ENCODE measurements around the gene SORCS1.

The SORCS1 gene

DNA sequence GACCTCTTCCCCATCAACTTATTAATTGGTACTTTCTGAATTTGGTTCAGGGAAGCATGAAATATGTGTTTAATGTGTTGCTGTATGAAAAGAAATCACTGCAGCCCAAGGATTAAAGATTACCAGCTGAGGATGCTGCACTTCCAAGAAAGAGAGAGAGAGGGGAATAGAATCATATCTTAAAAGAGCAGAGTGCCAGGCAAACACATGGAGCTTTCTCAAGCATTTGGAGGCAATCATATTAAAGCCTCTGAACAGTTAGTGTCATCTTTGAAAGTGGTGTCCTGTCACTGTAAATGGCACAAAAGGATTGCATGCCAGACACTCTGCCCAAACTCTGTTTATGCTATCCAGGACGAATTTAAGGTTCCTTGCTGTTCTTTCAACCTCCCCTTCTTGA lies 386.7 kb downstream of the SORCS1 start:
- no peak overlapping the region for H3K4me3 ChIP-seq (ENCODE audit: low read depth, low read length)
- DNase-seq (ENCODE audit: low read depth) = no peak
- TF ChIP-seq, protein P1, sequence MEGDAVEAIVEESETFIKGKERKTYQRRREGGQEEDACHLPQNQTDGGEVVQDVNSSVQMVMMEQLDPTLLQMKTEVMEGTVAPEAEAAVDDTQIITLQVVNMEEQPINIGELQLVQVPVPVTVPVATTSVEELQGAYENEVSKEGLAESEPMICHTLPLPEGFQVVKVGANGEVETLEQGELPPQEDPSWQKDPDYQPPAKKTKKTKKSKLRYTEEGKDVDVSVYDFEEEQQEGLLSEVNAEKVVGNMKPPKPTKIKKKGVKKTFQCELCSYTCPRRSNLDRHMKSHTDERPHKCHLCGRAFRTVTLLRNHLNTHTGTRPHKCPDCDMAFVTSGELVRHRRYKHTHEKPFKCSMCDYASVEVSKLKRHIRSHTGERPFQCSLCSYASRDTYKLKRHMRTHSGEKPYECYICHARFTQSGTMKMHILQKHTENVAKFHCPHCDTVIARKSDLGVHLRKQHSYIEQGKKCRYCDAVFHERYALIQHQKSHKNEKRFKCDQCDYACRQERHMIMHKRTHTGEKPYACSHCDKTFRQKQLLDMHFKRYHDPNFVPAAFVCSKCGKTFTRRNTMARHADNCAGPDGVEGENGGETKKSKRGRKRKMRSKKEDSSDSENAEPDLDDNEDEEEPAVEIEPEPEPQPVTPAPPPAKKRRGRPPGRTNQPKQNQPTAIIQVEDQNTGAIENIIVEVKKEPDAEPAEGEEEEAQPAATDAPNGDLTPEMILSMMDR (IDR thresholded peaks at IDR 0.05; ENCODE audit: control insufficient read depth, extremely low read depth, insufficient read depth) = no peak

DNA sequence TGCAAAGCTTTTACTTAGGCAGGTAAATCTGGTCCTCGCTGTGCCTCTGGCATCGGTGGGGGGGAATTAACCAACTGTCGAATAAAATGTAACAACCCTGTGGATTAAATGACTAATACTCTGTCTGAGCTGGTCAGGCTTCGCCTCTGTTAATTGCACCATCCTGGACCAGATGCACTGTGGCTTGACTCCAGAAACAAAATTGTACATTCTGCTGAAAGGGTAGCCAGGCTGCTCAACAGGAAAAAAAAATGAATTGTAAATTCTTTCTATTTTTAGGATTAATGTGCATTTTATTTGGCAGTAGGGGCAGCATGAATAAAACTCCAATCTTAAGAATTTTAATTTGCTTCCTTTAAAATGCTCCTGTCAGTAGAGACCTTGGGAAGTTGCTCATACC lies 389.4 kb downstream of the SORCS1 start:
- TF ChIP-seq, protein P1 (IDR thresholded peaks at IDR 0.05; ENCODE audit: control insufficient read depth, extremely low read depth, insufficient read depth) = no peak
- no peak overlapping the region for H3K4me3 ChIP-seq (ENCODE audit: low read depth, low read length)
- DNase-seq (ENCODE audit: low read depth) = no peak

DNA sequence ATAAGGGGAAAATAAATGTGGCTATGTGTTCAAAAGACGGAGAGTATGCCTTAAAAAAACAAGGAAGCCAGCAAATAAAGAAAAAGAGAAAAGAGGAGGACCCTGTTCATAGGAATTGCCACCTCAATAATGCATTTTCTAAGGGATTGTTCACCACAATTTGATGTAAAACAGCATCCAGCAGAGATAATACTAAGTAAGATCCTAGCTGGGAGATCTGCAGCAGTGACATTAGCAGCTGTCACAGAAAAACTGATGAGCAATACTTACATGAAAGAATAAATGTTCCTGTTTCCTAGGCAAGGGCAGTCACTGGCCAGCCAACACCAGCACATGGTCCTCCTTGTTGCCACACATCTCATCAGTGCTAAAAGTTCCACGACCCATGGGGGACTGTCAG lies 391.5 kb downstream of the SORCS1 start:
- no peak overlapping the region for H3K4me3 ChIP-seq (ENCODE audit: low read depth, low read length)
- TF ChIP-seq, protein P1 (IDR thresholded peaks at IDR 0.05; ENCODE audit: control insufficient read depth, extremely low read depth, insufficient read depth) = no peak
- no peak for DNase-seq (ENCODE audit: low read depth)

DNA sequence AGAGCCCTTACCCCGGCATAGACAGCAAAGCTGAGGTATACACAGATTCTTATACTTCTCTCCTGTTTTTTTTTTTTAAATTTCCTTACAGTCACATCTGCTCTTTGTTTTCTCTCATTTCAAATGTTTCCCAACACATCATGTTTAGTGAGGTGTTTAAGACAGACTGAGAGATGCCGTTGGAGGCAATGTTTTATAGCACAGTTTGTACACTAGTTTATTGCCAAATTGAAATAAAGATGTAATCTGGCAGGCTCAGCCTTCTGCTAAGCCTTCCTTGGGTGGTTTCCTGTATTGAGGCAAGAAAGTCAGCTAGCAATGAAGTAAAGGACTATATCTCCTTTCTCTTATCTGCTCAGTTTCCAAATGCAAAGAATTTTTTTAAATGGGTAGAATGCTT lies 393.4 kb downstream of the SORCS1 start:
- DNase-seq (ENCODE audit: low read depth) = peak; percentile 1
- TF ChIP-seq, protein P1 (IDR thresholded peaks at IDR 0.05; ENCODE audit: control insufficient read depth, extremely low read depth, insufficient read depth) = no peak
- no peak overlapping the region for H3K4me3 ChIP-seq (ENCODE audit: low read depth, low read length)

DNA sequence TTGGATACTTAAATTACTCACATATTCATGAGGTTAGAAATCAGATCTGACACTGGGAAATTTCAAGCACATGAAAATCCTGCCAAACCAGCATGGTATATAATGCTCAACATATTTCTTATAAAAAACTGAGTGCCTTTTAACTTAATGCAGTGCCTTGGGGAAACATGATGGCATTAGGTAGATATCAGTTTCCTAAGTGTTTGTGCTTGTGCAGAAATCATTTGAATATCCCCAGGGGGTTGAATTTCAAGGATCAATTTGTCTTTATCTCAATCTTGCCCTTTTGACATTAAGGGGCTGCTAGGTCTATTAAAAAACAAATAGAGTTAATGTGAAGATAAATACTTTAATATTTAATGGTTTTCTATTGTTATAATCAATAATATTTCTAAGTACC lies 396.3 kb downstream of the SORCS1 start:
- TF ChIP-seq, protein P1 (IDR thresholded peaks at IDR 0.05; ENCODE audit: control insufficient read depth, extremely low read depth, insufficient read depth) = no peak
- no peak overlapping the region for H3K4me3 ChIP-seq (ENCODE audit: low read depth, low read length)
- no peak for DNase-seq (ENCODE audit: low read depth)

DNA sequence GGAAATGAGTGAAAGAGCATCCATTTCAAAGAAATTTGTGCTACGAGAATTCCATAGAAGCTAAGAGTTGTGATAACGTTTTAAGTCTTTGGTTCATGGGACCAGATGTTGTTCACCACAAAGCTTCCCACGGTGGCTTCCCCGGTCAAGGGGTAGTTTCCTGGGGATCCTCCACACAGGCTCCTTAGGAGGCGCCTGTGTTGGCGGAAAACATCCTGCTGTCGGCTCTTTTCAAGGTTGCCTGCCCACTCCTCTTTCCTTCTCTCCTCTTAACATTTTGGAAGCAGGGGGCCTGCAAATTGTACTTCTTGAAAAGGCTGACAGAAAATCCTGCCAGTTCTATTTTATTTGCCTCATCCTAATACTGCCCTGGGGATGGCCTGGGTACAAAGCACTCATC lies 398.6 kb downstream of the SORCS1 start:
- DNase-seq (ENCODE audit: low read depth) = no peak
- no peak overlapping the region for H3K4me3 ChIP-seq (ENCODE audit: low read depth, low read length)
- TF ChIP-seq, protein P1 (IDR thresholded peaks at IDR 0.05; ENCODE audit: control insufficient read depth, extremely low read depth, insufficient read depth) = no peak

DNA sequence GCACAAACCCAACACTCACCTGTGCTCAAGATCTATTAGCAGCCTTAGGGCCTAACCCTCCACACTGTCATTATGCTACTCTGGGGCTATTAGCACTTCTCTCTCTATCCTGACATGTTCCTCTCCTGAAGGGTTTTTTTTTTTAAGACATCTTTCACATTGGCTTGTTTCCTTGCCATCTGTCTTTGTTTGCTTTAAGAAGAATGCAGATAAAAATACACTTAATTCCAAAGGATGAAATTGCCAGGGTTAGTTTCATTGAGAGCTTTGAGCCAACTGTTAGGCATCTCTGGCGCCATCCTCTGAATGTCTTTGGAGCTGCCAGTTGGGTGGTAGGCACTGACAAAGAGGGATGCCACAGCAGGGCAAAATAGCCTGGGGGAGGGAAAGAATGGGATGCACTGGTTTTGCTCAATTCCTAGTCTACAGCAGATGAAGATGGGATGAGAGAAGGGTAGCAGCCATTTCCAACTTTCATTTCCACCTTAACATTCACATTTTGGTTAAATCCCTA lies 399.2 kb downstream of the SORCS1 start:
- DNase-seq (ENCODE audit: low read depth) = no peak
- TF ChIP-seq, protein P1 (IDR thresholded peaks at IDR 0.05; ENCODE audit: control insufficient read depth, extremely low read depth, insufficient read depth) = no peak
- H3K4me3 ChIP-seq (ENCODE audit: low read depth, low read length) = no peak overlapping the region

Data from LNCaP clone FGC (cell line).